Kidney epithelial cell (primary cell): ENCODE results near the gene PSMB5. TPM values are rescaled to one million over a fixed set of nuclear protein-coding genes. Genes with fewer than 3 reads are reported as not detected.

ENCODE experiments used
- DNase-seq: peaks from one replicate; pipeline ENCODE4 v3.0.0-alpha.2; 2010; ENCODE audit warnings: low read depth
- H3K27me3 ChIP-seq: 2 replicates; pipeline ENCODE4 v1.6.0; 2011; ENCODE audit warnings: low read length; ENCODE audit not compliant: control insufficient read depth, insufficient read depth
- H3K36me3 ChIP-seq: 2 replicates; pipeline ENCODE4 v1.5.1; 2011; ENCODE audit warnings: low read length; ENCODE audit not compliant: control insufficient read depth, insufficient read depth
- H3K4me3 ChIP-seq: 2 replicates; pipeline ENCODE4 v1.5.1; 2011; ENCODE audit warnings: low read depth, mild to moderate bottlenecking, control low read depth, low read length
- CTCF ChIP-seq: IDR thresholded peaks from 2 replicates; pipeline ENCODE4 v1.5.1; 2011; ENCODE audit warnings: mild to moderate bottlenecking, moderate library complexity, low read length, control low read depth, inconsistent platforms; ENCODE audit not compliant: insufficient read depth, poor library complexity, severe bottlenecking
- total RNA-seq: library from RNA; depleted of rRNA; stranded (reverse); fragments of >200 nt; gene quantifications from 2 replicates; pipeline ENCODE4 v1.2.3, GENCODE V29; 2015

Gene PSMB5
- total RNA-seq, 1 donor from 2014 or later: 199 TPM

- Histone ChIP-seq H3K27me3 (no peaks in the 10 kb centered on the region), H3K36me3 (no peaks in the 10 kb centered on the region), H3K4me3 (no peak overlapping the region)
- no peak for TF ChIP-seq CTCF
- DNase-seq: no peak
These were observed 18.0 kb upstream of the PSMB5 start for GRCh38 chr14:23052671-23053070.

GRCh38 chr14:23052182-23052623 lies 17.5 kb upstream of the PSMB5 start:
- Histone ChIP-seq H3K36me3 (no peaks in the 10 kb centered on the region), H3K27me3 (no peaks in the 10 kb centered on the region), H3K4me3 (no peak overlapping the region)
- no peak for DNase-seq
- peak; percentile 57 for TF ChIP-seq CTCF

DNA sequence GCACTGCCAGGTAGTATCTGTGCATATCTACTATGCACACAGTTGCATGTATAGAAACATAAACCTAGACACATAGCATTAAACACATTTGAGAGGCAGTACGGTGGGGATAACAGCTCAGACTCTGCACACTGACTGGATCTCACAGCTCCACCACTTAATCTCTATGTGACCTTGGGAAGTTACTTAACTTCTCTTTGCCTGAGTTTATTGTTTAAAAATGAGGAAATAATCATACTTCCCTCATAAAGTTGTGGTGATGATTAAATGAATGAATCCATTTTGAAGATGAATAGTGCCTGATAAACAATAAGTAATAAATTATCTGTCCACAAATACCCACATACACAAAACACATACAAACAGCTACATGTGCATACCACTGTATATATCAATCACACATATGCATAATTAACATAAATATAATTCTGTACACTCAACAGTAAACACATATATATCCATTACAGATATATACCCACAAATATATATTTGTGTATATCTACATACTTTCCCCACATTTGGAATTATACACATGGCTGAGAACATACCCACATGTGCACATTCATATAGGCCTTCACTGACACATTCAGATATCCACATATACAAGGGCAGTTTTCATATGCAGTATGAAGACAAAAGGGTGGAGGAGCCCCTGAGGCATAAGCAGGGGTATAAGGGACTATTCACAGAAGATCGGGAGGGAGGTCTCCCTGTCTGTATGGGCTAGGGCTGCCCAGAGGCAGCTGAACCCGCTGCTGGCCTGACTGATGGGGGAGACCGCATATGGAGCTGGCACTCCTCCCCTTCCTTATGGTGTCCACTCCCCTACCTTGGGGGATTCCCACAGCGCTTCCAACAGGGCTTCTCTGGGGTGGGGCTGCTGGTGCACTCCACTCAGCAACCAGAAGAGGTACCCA lies 16.7 kb upstream of the PSMB5 start:
- TF ChIP-seq CTCF: no peak
- no peak for DNase-seq
- Histone ChIP-seq H3K27me3 (no peaks in the 10 kb centered on the region), H3K36me3 (no peaks in the 10 kb centered on the region), H3K4me3 (no peak overlapping the region)

DNA sequence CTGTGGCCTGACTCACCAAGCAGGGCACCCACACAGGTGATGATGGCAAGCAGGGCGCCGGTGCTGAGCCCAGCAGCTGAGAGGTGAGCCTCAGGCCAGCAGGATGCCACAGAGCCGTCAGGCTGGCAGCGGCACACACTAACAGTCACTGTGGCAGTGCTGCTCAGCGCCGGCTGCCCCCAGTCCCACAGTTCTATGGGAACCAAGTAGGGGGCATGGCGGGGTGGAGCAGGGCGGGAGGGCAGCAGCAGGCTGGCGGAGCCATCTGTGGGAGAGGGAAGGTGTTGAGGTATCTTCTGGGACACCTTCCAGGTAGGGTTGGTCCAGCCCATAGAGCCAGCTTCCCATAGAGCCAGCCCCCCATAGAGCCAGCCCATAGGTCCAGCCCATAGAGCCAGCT lies 14.3 kb upstream of the PSMB5 start:
- no peak for TF ChIP-seq CTCF

DNA sequence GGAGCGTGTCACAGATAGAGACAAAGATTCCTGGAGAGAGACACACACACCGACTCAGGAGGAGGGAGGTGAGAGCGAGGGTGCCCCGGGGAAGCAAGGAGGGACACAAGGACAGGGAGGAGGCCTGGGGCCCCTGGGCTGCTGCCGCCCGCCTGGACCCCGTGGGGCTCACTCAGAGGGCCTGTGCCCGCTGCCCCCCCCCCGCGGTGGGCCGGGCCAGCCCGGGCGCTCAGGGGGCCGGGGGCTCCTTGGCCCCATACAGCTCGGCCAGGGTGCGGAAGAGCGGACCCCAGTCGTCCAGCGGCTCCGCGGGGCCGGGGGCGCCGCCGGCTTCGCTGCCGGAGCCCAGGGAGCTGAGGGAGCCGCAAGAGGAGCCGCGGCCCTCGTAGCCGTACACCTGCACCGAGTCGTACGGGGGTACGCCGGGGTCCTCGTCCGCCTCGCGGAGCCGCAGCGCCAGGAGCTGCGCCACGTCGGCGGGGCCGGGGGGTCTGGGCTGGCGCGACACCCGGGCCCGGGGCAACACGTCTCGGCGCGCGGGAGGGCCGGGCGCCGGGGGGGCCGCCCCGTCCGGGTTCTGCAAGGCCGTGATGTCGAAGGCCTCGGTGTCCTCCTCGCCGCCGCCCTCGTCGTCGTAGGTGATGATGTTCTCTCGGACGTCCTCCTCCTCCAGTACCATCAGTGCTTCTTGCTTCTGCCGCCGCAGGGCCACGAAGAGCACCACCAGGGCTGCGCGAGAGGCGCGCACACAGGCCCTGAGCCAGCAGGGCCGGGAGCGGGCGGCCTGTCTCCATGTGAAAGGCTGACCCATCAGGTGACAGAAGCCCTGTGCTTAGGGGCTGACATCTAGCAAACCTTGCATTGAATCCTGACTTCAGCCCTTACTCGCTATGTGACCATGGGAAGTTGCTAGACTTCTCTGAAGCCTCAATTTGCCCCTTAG lies 13.3 kb upstream of the PSMB5 start:
- no peak for DNase-seq
- Histone ChIP-seq H3K4me3 (no peak overlapping the region), H3K36me3 (no peaks in the 10 kb centered on the region), H3K27me3 (no peaks in the 10 kb centered on the region)
- TF ChIP-seq CTCF: no peak

More for the DNA sequence above, 14.3 kb upstream of the PSMB5 start:
- DNase-seq: no peak
- H3K27me3 ChIP-seq: no peaks in the 10 kb centered on the region
- no peak overlapping the region for H3K4me3 ChIP-seq
- H3K36me3 ChIP-seq: no peaks in the 10 kb centered on the region
